Heart right ventricle (tissue), 16 donors: ENCODE measurements around the gene IRGQ. TPM values are rescaled to one million over a fixed set of nuclear protein-coding genes. Genes with fewer than 3 reads are reported as not detected.

Experiments
- ATAC-seq, 8 donors: fragments of 200-7000 bp; cut with Tn5 transposase; one replicate each; pipeline ENCODE4 v1.9.1; 2020; ENCODE audit warnings: mild to moderate bottlenecking in 8 of 8, moderate library complexity in 8 of 8, moderate number of reproducible peaks in 1 of 8
- DNase-seq, 2 donors: peaks; one replicate each; pipeline ENCODE4 v3.0.0-alpha.2; 2020
- H3K27ac ChIP-seq, 10 donors: fragments of 200-600 bp; sonication (generic) in 2 of 10; one replicate each; pipeline versions ENCODE4 v1.5.0 to v1.8.0; 2020 to 2022; ENCODE audit warnings: mild to moderate bottlenecking in 3 of 10
- H3K27me3 ChIP-seq, 7 donors: fragments of 200-600 bp; one replicate each; pipeline ENCODE4 v1.8.0; 2021 to 2022; ENCODE audit warnings: mild to moderate bottlenecking in 2 of 7
- H3K36me3 ChIP-seq, 9 donors: fragments of 200-600 bp; sonication (generic) in 1 of 9; one replicate each; pipeline versions ENCODE4 v1.5.0 to v1.8.0; 2020 to 2022; ENCODE audit warnings: mild to moderate bottlenecking in 2 of 9
- H3K4me1 ChIP-seq, 9 donors: fragments of 200-600 bp; sonication (generic) in 1 of 9; one replicate each; pipeline versions ENCODE4 v1.5.0 to v1.8.0; 2020 to 2022; ENCODE audit warnings: mild to moderate bottlenecking in 4 of 9
- H3K4me3 ChIP-seq, 10 donors: fragments of 200-600 bp; sonication (generic) in 2 of 10; one replicate each; pipeline versions ENCODE4 v1.5.0 to v1.8.0; 2020 to 2022; ENCODE audit warnings: mild to moderate bottlenecking in 7 of 10, moderate library complexity in 2 of 10
- H3K9me3 ChIP-seq, 11 donors: fragments of 200-600 bp in 10 of 11; sonication (generic) in 2 of 11; one replicate each; pipeline versions ENCODE4 v1.5.0 to v1.8.0; 2013 to 2022; ENCODE audit warnings: mild to moderate bottlenecking in 2 of 11, control low read depth in 1 of 11, moderate library complexity in 1 of 11
- CTCF ChIP-seq, 9 donors: fragments of 200-600 bp; sonication (generic) in 2 of 9; IDR thresholded peaks; one replicate each; pipeline versions ENCODE4 v1.5.0 to v1.8.0; 2021 to 2022; ENCODE audit warnings: antibody characterized with exemption in 9 of 9, mild to moderate bottlenecking in 5 of 9, moderate library complexity in 1 of 9
- WGBS, 2 donors: extraction: QIAGEN DNeasy Blood & Tissue Kit; methylation state at CpG; one replicate each; pipeline ENCODE4 v1.1.7; 2013; ENCODE audit warnings: inconsistent platforms in 1 of 2; 5-methylcytosine and 5-hydroxymethylcytosine counted together
- intact Hi-C, 10 donors: fragments of 100-400 bp; cut with DNase I; formaldehyde crosslinking; loops; one replicate each; pipeline versions ENCODE4 v1.11.1 to v1.14.2; 2022
- polyA plus RNA-seq, 2 donors: library from polyadenylated mRNA; stranded (reverse); fragments of 200-250 nt; gene quantifications; one replicate each; pipeline ENCODE4 v1.2.3, GENCODE V29; 2013
- total RNA-seq, 10 donors: library from RNA; stranded (reverse); fragmentation: NEBNext Ultra II Directional in 3 of 10; extraction: Animal tissue kit (Norgen Biotek cat#: 25700) in 3 of 10; gene quantifications; one replicate each; pipeline versions ENCODE4 v1.2.1 to v1.2.4, GENCODE V29; 2021 to 2023
- donor health status: Arrhythmogenic right ventricular cardiomyopathy.
- donor health status: ischemic (EF 13 %, LVEDD 7.1; RV severe dilation, severe dysfunction).
- donor health status: healthy with polysubstance abuse.
- donor health status: DM: no; HTN: yes; CAD: no.
- donor health status: DM: no; HTN: no; CAD: no.
- donor health status: ischemic (EF 25% LVEDD 6.9; RV normal size, moderate dysfunction).
- donor health status: ischemic (EF 25% LVEDD 5.7; RV mildly dilated, moderate dysfunction).
- donor health status: healthy.
- donor health status: DM: yes; HTN: yes; CAD: no.
- donor health status: Ischemic cardiomyopathy.
- donor health status: ischemic (EF 35%, LVEDD 5.7; RV mildly dilated, moderate dysfunction).
- donor health status: nonischemic (EF 11% LVEDD 7.7; RV severe dilation, severe dysfunction).
- donor health status: DM: yes; HTN: yes; CAD: no.
- donor health status: PGD.
- donor health status: ischemic (EF 29% LVEDD 5.4; RV normal size, mild dysfunction).
- donor health status: nonischemic (EF 23%, LVEDD 6.1; RV moderate dilation, normal function).

The IRGQ gene
- total and polyA plus RNA-seq, 12 donors = 5.6 to 34.2 (median 26.4) TPM

GRCh38 chr19:43594081-43594697, 1.7 kb downstream of the IRGQ start:
- H3K4me3 ChIP-seq = peak overlapping the region in 9 of 10 donors; percentile 32 to 78 (median 73)
- ATAC-seq (no peak), DNase-seq (no peak)
- WGBS, 2 donors = 89 to 93% methylated on average over 10 of the region's 10 CpGs
- peak overlapping the region in 4 of 10 donors; percentile 97 to 99 (median 98) for H3K27ac ChIP-seq
- peaks cover 16 to 45% (median 38%) of the 10 kb centered on the region in 9 donors for H3K4me1 ChIP-seq
- no peaks in the 10 kb centered on the region for H3K27me3 ChIP-seq
- intact Hi-C loops = loop anchor here in 2 of 10 donors (5.0 to 10.0 kb wide), 2 partner anchors 57 to 59 kb away; partner anchors contain the start of gene ZNF575 (in 1 of the 2)
- TF ChIP-seq CTCF (IDR thresholded peaks at IDR 0.05) = no peak
- H3K9me3 ChIP-seq = no peaks in the 10 kb centered on the region
- H3K36me3 ChIP-seq = peaks cover 6 to 66% (median 38%) of the 10 kb centered on the region in 9 donors

GRCh38 chr19:43592800-43593350, 3.1 kb downstream of the IRGQ start:
- Histone ChIP-seq H3K4me3 (no peak overlapping the region), H3K4me1 (peaks cover 16 to 39% (median 34%) of the 10 kb centered on the region in 9 donors), H3K27ac (no peak overlapping the region), H3K36me3 (peaks cover 6 to 65% (median 32%) of the 10 kb centered on the region in 9 donors), H3K27me3 (no peaks in the 10 kb centered on the region), H3K9me3 (no peaks in the 10 kb centered on the region)
- no peak for DNase-seq
- no peak for TF ChIP-seq CTCF (IDR thresholded peaks at IDR 0.05)
- ATAC-seq = no peak
- 94 to 95% methylated on average over 36 to 37 of the region's 37 CpGs for WGBS, 2 donors
- intact Hi-C loops = loop anchor here in 3 of 10 donors (2.0 to 10.0 kb wide), 3 partner anchors 16 to 58 kb away; partner anchors contain the start of gene ZNF575 (in 1 of the 3)

- H3K27ac ChIP-seq = no peak overlapping the region
- no peak for TF ChIP-seq CTCF (IDR thresholded peaks at IDR 0.05)
- ATAC-seq = no peak
- H3K4me3 ChIP-seq = no peak overlapping the region
- H3K4me1 ChIP-seq = peaks cover 10 to 32% (median 27%) of the 10 kb centered on the region in 9 donors
- no peaks in the 10 kb centered on the region for H3K27me3 ChIP-seq
- no peak for DNase-seq
- no peaks in the 10 kb centered on the region for H3K9me3 ChIP-seq
- 95 to 96% methylated on average over 63 of the region's 63 CpGs for WGBS, 2 donors
- peaks cover 6 to 72% (median 32%) of the 10 kb centered on the region in 9 donors for H3K36me3 ChIP-seq
- intact Hi-C loops = loop anchor here in 3 of 10 donors (2.0 to 10.0 kb wide), 3 partner anchors 15 to 57 kb away; partner anchors contain the start of gene ZNF575 (in 1 of the 3)
Measured at GRCh38 chr19:43591904-43592772, 3.8 kb downstream of the IRGQ start.

- WGBS, 2 donors = 85 to 86% methylated on average over 6 of the region's 6 CpGs
- Histone ChIP-seq H3K9me3 (no peaks in the 10 kb centered on the region), H3K4me3 (no peak overlapping the region), H3K36me3 (peaks cover 6 to 93% (median 32%) of the 10 kb centered on the region in 9 donors), H3K27me3 (no peaks in the 10 kb centered on the region), H3K4me1 (peaks cover 3 to 17% (median 14%) of the 10 kb centered on the region in 9 donors), H3K27ac (no peak overlapping the region)
- DNase-seq = no peak
- intact Hi-C loops = loop anchor here in 2 of 10 donors (5.0 to 10.0 kb wide), 2 partner anchors 52 to 55 kb away; partner anchors contain the start of gene ZNF575 (in 1 of the 2)
- ATAC-seq = no peak
- no peak for TF ChIP-seq CTCF (IDR thresholded peaks at IDR 0.05)
Measured at GRCh38 chr19:43589678-43590077, 6.3 kb downstream of the IRGQ start.
